Gastrocnemius medialis (tissue), 4 donors: ENCODE results near the gene LPAR5. TPM values are rescaled to one million over a fixed set of nuclear protein-coding genes. Genes with fewer than 3 reads are reported as not detected.

Experiments
- ATAC-seq, 2 donors: fragments of 150-250 bp; one replicate each; pipeline ENCODE4 v1.9.1; 2016
- DNase-seq, 2 donors: peaks; one replicate each; pipeline ENCODE4 v3.0.0-alpha.2; 2019
- H3K27ac ChIP-seq, 4 donors: fragments of 200-600 bp; sonication (generic); 1 replicate in 1 of 4; 2 replicates in 3 of 4; pipeline ENCODE4 v1.5.1; 2016 to 2018; ENCODE audit warnings: mild to moderate bottlenecking in 2 of 4, moderate library complexity in 1 of 4
- H3K27me3 ChIP-seq, 3 donors: fragments of 200-600 bp; sonication (generic) in 2 of 3; 1 replicate in 1 of 3; 2 replicates in 2 of 3; pipeline versions ENCODE4 v1.5.1 to v1.6.0; 2016 to 2019; ENCODE audit warnings: mild to moderate bottlenecking in 1 of 3, moderate library complexity in 1 of 3
- H3K36me3 ChIP-seq, 2 donors: fragments of 200-600 bp; sonication (generic) in 1 of 2; one replicate each; pipeline ENCODE4 v1.5.1; 2017 to 2018
- H3K4me1 ChIP-seq, 2 donors: fragments of 200-600 bp; sonication (generic) in 1 of 2; one replicate each; pipeline ENCODE4 v1.5.1; 2016 to 2017; ENCODE audit warnings: mild to moderate bottlenecking in 2 of 2
- H3K4me3 ChIP-seq, 4 donors: fragments of 200-600 bp; sonication (generic) in 3 of 4; 1 replicate in 1 of 4; 2 replicates in 3 of 4; pipeline ENCODE4 v1.5.1; 2016 to 2019; ENCODE audit warnings: mild to moderate bottlenecking in 2 of 4
- H3K9me3 ChIP-seq, 3 donors: fragments of 200-600 bp; sonication (generic) in 2 of 3; 1 replicate in 1 of 3; 2 replicates in 2 of 3; pipeline ENCODE4 v1.5.1; 2016 to 2019
- POLR2A ChIP-seq, 2 donors: fragments of 450-650 bp; IDR thresholded peaks; one replicate each; pipeline ENCODE4 v1.6.1; 2017; ENCODE audit warnings: antibody characterized with exemption in 2 of 2, mild to moderate bottlenecking in 2 of 2, moderate library complexity in 2 of 2
- in situ Hi-C, 4 donors: fragments of 200-750 bp; cut with MboI; loops; one replicate each; pipeline versions ENCODE4 v1.15.0 to v1.8.0; 2017; ENCODE audit warnings: low sequenced_read_pairs in 4 of 4
- intact Hi-C: fragments of 100-400 bp; cut with DNase I; formaldehyde crosslinking; loops from one replicate; pipeline ENCODE4 v1.15.1; 2023; ENCODE audit warnings: low total_unique reads
- total RNA-seq, 4 donors: library from RNA; depleted of rRNA; stranded (reverse); fragments of >200 nt; gene quantifications; one replicate each; pipeline versions ENCODE4 v1.1.0 to v1.2.3, GENCODE V29; 2016
- TF ChIP-seq, protein P1 (sequence below), 5 experiments: fragments of 450-650 bp in 3 of 5; fragments of 200-600 bp in 2 of 5; sonication (generic) in 2 of 5; IDR thresholded peaks in 4 of 5; conservative IDR thresholded peaks in 1 of 5; 1 replicate in 4 of 5; 2 replicates in 1 of 5; pipeline ENCODE4 v1.5.1; 2016 to 2019; ENCODE audit warnings: antibody characterized with exemption in 5 of 5, mild to moderate bottlenecking in 3 of 5, moderate library complexity in 3 of 5

Gene LPAR5
- total RNA-seq, 4 donors from 2014 or later = 0.17 to 0.75 (median 0.47) TPM

GRCh38 chr12:6575648-6576047 lies 60.1 kb downstream of the LPAR5 start:
- DNase-seq (no peak), ATAC-seq (no peak)
- Histone ChIP-seq H3K9me3 (no peaks in the 10 kb centered on the region), H3K36me3 (peaks cover 4 to 93% of the 10 kb centered on the region in 2 donors), H3K27ac (no peak overlapping the region), H3K4me3 (no peak overlapping the region), H3K4me1 (no peaks in the 10 kb centered on the region), H3K27me3 (no peaks in the 10 kb centered on the region)
- in situ Hi-C loops (no loop called here), intact Hi-C loops (no loop called here)
- no peak for TF ChIP-seq POLR2A (IDR thresholded peaks at IDR 0.05)
- TF ChIP-seq, protein P1, sequence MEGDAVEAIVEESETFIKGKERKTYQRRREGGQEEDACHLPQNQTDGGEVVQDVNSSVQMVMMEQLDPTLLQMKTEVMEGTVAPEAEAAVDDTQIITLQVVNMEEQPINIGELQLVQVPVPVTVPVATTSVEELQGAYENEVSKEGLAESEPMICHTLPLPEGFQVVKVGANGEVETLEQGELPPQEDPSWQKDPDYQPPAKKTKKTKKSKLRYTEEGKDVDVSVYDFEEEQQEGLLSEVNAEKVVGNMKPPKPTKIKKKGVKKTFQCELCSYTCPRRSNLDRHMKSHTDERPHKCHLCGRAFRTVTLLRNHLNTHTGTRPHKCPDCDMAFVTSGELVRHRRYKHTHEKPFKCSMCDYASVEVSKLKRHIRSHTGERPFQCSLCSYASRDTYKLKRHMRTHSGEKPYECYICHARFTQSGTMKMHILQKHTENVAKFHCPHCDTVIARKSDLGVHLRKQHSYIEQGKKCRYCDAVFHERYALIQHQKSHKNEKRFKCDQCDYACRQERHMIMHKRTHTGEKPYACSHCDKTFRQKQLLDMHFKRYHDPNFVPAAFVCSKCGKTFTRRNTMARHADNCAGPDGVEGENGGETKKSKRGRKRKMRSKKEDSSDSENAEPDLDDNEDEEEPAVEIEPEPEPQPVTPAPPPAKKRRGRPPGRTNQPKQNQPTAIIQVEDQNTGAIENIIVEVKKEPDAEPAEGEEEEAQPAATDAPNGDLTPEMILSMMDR (IDR thresholded peaks at IDR 0.05 in 4 of 5, conservative IDR thresholded peaks at IDR 0.05 in 1 of 5) = no peak

DNA sequence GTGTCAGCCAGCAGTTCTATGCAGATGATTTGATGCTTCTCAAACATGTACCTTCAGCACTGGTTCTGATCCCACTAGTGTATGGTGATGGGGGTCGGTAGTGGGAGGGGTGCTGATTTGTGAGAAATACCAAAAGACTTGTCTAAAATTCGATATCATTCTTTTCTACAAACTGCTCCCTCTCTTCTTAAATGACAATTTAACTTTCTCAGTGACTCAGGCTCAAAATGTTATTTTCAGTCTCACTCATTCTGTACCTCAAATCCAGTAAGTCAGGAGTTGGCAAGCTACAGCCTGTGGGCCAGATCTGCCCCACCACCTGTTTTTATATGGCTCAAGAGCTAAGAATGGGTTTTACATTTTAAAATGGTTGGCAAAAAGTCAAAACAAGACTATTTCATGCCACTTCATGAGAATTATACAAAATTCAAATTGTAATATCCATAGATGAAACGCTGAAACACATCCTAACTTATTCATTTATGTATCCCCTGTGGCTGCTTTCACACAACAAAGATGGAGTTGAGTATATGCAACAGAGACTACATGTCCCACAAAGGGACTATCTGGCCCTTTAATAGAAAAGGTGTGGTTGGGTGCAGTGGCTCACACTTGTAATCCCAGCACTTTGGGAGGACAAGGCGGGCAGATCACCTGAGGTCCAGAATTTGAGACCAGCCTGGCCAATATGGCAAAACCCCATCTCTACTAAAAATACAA lies 61.0 kb downstream of the LPAR5 start:
- Histone ChIP-seq H3K4me3 (no peak overlapping the region), H3K4me1 (no peaks in the 10 kb centered on the region), H3K27me3 (no peaks in the 10 kb centered on the region), H3K36me3 (peaks cover 4 to 94% of the 10 kb centered on the region in 2 donors), H3K9me3 (no peaks in the 10 kb centered on the region), H3K27ac (no peak overlapping the region)
- intact Hi-C loops (no loop called here), in situ Hi-C loops (no loop called here)
- DNase-seq (no peak), ATAC-seq (no peak)
- TF ChIP-seq POLR2A (IDR thresholded peaks at IDR 0.05) = no peak
- TF ChIP-seq, protein P1 (IDR thresholded peaks at IDR 0.05 in 4 of 5, conservative IDR thresholded peaks at IDR 0.05 in 1 of 5) = no peak

DNA sequence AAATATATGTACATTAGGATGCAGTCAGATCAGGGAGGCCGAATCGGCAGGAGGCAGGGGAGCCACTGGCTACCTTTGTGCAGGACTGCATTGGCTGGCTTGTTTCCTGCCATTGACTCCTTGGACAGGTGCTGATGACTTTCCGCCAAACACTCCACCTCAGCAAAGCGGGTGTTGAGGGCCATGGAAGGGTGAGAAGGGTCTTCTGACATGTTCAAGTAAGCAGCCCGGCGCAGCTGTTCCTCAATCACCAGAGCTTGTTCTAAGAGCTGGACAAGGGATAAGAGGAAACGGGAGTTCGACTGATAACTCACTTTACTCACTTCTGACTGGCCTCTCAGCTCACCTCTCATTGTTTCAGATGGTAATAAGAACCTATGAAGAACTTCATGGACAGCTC lies 62.8 kb downstream of the LPAR5 start:
- intact Hi-C loops (no loop called here), in situ Hi-C loops (no loop called here)
- Histone ChIP-seq H3K36me3 (peaks cover 4 to 84% of the 10 kb centered on the region in 2 donors), H3K27ac (no peak overlapping the region), H3K9me3 (no peaks in the 10 kb centered on the region), H3K4me1 (peaks cover 2 to 8% of the 10 kb centered on the region in 2 donors), H3K27me3 (no peaks in the 10 kb centered on the region), H3K4me3 (no peak overlapping the region)
- ATAC-seq (no peak), DNase-seq (no peak)
- TF ChIP-seq, protein P1 (IDR thresholded peaks at IDR 0.05 in 4 of 5, conservative IDR thresholded peaks at IDR 0.05 in 1 of 5) = no peak

GRCh38 chr12:6570264-6570887 lies 65.4 kb downstream of the LPAR5 start:
- Histone ChIP-seq H3K9me3 (no peaks in the 10 kb centered on the region), H3K36me3 (peaks cover 4 to 73% of the 10 kb centered on the region in 2 donors), H3K27me3 (no peaks in the 10 kb centered on the region), H3K4me3 (no peak overlapping the region), H3K27ac (peak overlapping the region in 1 of 4 donors; percentile 91), H3K4me1 (peaks cover 14 to 15% of the 10 kb centered on the region in 2 donors)
- no peak for ATAC-seq
- DNase-seq = peak in 1 of 2 donors; percentile 52
- no peak for TF ChIP-seq POLR2A (IDR thresholded peaks at IDR 0.05)
- TF ChIP-seq, protein P1 (IDR thresholded peaks at IDR 0.05 in 4 of 5, conservative IDR thresholded peaks at IDR 0.05 in 1 of 5) = peak in 2 of 5 experiments; percentile 11 to 36
- intact Hi-C loops (no loop called here), in situ Hi-C loops (no loop called here)
